Activated T-helper 1 cell treated with anti-CD3 and anti-CD28 coated beads, Interleukin-2, amount 50 U/mL, for 16 hours (primary cell): ENCODE data around the gene ANKRD11.
"Not testable (repeated sequence)": the region's sequence is repeated elsewhere in the genome, so short reads cannot be mapped to it uniquely, and the experiment has no call there.

ENCODE experiments used
- DNase-seq, 2 donors: peaks; one replicate each; pipeline ENCODE4 v3.0.0-alpha.2; 2020; ENCODE audit warnings: low read depth in 1 of 2, low spot score in 1 of 2

ANKRD11 gene

GRCh38 chr16:89453501-89454321 is 36.6 kb downstream of the ANKRD11 start:
- no peak for DNase-seq

DNA sequence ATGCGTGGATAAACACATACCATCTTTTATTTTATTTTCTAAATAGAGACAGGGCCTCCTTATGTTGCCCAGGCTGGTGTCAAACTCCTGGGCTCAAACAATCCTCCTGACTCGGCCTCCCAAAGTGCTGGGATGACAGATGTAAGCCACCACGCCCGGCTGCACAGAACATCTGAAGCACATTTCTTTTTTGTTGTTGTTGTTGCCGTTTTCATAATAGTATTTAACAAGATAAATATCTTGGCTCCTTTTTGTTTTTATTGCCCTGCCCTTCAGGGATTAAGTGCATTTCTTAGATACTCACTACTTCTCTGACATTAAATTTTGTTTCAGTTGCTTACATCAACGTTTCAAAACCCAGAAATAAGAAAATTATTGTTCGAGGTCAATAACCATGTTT is 37.4 kb downstream of the ANKRD11 start:
- no peak for DNase-seq

- DNase-seq, result no peak
These were observed 38.1 kb downstream of the ANKRD11 start for GRCh38 chr16:89452241-89452640.

DNA sequence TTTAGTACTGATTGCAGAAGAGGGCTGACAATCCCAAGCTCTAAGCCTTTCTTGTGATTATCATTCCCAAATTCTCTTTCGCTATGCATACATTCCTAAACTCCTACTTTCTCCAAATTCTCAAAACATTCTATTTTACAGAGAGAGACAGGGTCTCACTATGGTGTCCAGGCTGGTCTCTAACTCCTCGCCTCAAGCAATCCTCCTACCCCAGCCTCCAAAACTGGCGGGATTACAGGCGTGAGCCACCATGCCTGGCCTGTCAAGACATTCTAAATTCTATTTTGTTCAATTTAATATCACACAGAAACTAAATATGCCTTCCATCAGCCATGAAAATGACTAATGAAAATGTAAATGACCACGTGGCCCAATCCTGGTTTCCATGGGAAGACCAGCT is 39.8 kb downstream of the ANKRD11 start:
- DNase-seq, result no peak

- no peak for DNase-seq
These were observed 40.5 kb downstream of the ANKRD11 start for GRCh38 chr16:89449726-89450335.

- DNase-seq, result no peak
These were observed 41.7 kb downstream of the ANKRD11 start for GRCh38 chr16:89448656-89449055.

DNA sequence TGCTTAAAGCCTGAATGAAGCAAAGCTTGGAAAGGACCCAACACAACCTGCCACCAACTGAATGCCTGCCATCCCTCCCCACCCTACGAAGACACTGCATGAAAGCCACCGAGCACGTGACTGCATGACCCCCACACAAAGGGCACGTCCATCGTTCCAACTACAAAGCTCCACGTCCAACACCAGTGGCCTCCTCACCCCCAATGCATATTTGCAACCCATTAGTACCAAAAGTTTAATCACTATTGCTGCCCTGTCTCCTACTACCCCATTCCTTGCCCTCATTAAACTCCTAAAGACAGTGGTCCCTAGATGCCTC is 43.4 kb downstream of the ANKRD11 start:
- DNase-seq, result no peak

DNA sequence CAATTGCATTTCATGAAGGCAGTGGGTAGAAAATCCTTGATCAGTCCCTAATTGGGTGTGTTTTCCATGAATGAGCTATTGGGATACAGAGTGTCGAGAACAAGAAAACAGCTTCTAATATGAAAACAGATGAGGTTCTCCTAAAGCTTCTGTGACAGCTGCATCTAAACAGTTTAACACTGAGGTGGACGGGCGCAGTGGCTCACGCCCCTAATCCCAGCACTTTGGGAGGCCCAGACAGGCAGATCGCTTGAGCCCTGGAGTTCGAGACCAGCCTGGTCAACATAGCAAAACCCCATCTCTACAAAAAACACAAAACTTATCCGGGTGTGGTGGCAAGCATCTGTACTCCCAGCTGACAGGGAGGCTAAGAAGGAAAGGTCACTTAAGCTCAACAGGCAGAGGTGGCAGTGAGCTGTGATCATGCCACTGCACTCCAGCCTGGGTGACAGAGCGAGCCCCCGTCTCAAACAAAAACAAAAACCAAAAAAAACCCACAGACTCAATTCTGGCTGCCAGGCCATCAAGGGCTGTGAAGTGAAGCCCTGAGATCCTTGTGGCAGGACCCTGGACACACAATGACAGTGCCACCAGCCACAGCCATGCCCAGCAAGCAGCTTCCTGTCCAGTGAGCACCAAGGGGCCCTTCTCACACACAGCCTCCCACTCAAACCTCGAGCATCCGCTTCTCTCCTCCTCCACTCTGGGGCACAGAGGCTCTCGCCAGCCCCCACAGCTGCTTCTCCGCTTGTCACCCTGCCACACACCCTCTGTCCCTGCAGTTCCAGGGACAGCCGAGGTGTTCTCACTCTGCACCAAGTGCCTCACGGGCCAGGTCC is 44.0 kb downstream of the ANKRD11 start:
- no peak for DNase-seq

- DNase-seq, result no peak
These were observed 45.2 kb downstream of the ANKRD11 start for GRCh38 chr16:89445166-89445565.

GRCh38 chr16:89444728-89445127 is 45.6 kb downstream of the ANKRD11 start:
- DNase-seq, result no peak

- DNase-seq, result no peak
These were observed 46.1 kb downstream of the ANKRD11 start for GRCh38 chr16:89444151-89444723.

- no peak for DNase-seq
These were observed 46.7 kb downstream of the ANKRD11 start for GRCh38 chr16:89443727-89444084.

DNA sequence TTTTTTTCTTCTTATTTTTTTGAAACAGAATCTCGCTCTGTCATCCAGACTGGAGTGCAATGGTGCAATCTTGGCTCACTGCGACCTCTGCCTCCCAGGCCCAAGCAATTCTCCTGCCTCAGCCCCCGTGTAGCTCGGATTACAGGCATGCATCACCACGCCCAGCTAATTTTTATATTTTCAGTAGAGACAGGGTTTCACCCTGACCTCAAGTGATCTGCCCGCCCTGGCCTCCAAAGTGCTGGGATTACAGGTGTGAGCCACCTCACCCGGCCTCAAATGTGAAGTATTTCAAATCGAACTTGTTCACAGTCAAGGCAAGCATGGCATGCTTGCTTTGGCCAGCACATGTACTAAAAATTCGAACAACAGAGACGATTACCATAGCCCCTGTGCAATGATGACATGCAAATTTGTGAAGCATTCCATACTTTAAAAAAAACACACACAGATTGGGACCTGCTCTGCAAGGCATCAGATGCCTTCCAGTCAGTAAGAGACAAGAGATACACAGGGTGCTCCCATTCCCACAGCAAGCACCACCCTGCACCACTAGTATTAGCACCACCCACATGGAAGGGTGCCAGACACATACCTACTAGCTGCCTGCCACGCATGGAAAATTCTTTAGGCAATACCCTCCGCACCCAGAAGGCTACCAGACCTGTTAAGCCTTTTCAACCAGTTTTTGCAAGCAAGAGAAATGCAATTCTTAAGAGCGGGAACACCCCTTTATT is 47.2 kb downstream of the ANKRD11 start:
- DNase-seq, result no peak

DNA sequence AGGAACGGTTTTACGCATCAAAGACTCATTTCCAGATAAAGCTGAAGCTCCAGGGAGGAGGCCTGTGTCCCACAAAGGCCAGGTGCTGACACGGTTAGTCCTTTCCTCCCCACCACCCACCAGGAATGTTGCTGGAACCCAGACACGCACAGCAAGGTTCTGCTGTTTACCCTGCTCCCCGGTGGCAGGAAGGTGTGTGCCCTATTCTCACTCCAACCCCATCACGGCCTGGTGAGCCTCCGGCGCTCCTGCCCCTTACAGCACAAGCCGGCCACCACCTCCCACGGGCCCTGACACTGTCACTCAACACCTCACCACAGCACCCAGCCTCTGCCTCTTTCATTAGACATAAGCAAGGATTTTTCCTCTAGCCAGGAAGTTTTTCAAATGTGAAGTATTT is 47.8 kb downstream of the ANKRD11 start:
- no peak for DNase-seq

DNA sequence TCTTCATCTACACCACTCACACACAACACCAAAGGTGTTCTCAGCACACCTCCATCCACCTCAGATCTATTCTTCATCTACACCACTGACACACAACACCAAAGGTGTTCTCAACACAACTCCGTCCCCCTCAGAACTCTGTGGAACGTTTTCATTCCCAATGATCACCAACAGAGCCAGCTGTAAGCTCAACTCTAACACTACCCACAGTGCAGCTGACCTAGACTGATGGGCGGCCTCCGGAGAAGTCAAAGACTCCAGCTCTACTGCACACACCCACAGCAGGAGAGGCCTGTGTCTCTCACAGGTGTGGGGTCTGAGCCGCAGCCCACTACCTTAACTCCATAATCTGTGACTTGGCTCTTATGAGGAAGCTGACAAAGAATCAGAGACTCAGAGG is 50.7 kb downstream of the ANKRD11 start:
- no peak for DNase-seq

DNA sequence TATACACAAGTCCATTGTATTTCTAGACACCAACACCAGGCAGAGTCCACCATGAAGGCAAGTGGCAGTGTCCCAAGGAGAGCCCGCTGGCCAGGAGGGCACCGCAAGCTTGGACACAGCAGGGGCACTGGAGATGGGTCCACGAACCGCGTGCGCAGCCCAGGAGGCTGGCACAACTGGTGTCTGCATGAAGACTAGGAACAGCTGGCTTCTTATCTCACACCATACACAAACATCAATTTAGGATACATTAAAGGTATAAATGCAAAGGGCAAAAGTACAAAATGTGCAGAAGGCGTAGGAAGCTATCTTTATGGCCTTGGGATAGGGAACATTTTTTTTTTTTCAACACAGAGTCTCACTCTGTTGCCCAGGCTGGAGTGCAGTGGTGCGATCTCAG is 52.4 kb downstream of the ANKRD11 start:
- no peak for DNase-seq

DNA sequence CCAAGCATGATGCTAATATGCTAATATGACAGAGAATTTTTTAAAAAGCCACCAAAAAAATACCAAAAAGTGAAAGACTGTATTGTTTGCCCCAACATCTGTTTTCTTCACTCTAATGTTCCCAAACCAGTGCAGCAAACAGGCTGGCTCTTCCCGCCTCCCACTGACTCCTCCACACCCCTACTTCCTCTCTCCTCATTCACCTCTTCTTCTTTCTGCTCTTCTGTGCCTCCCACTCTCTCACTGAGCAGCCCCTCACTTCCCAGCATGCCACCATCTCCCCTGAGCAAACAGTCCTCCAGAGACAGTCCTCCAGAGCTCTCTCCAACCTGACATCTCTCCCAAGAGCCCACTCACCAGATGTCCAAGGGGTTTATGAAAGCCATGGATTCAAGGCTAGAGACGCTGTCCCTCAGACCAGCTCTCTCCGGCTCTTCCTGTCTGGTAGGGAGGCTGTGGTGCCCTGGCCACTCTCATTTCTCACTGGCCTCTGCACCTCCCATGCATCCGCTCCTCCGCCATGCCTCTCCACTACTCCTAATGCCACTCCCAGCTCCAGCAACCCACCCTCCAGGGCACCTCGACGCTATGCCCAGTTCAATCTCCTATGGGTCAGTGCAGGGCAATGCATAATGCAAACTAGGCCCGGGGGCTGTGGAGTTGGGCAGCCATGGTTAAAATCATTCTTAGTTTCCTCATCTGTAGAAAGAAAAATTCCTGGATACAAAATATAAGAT is 52.9 kb downstream of the ANKRD11 start:
- DNase-seq, result no peak

DNA sequence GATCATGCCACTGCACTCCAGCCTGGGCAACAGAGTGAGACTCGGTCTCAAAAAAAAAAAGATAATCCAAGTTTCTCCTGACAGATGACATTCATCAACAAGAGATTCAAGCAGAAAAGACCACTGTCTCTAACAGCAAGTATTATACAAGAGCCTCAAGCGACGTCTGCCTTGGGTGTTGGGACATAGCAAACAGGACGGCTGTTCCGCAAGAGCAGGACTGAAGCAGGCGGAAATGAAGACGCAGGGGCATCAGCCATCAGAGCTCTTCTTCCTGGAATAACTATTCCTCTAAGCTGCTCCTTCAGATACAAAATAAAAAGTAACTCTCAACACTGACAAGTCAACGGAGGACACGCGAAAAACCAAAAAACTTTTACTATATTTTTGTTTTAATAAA is 54.0 kb downstream of the ANKRD11 start:
- DNase-seq, result no peak

GRCh38 chr16:89435059-89435458 is 55.3 kb downstream of the ANKRD11 start:
- not testable (repeated sequence) for DNase-seq

DNA sequence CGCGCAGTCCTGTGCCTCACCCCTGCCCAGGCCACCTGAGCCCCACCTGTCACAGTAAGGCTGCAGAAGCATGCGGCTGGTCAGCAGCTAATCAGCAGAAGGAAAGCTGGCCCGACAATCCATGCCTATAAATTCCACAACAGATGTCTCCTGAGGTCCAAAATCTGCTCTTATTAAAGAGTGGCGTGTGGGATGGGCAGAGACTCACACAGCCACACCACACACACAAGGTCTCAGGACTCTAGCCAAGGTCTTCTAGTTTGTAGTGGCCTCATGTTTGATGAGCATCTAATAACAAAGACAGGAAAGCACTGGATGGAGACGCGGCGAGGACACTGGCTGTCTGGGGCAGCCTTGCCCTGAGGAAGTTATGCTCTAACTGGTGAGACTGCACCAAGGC is 55.9 kb downstream of the ANKRD11 start:
- DNase-seq, result no peak
